C4-2B (cell line): ENCODE data around the gene GSS.

Experiments
- H3K27ac ChIP-seq: fragments of 450-650 bp; 2 replicates; pipeline ENCODE4 v1.5.1; 2017
- CTCF ChIP-seq: fragments of 450-650 bp; conservative IDR thresholded peaks from 2 replicates; pipeline ENCODE4 v1.5.1; 2017; ENCODE audit warnings: mild to moderate bottlenecking
- ZFX ChIP-seq: fragments of 450-650 bp; IDR thresholded peaks from 2 replicates; pipeline ENCODE4 v1.6.1; 2017

GSS gene

GRCh38 chr20:34949120-34949519 lies 6.5 kb downstream of the GSS start:
- TF ChIP-seq CTCF (no peak), ZFX (no peak)
- H3K27ac ChIP-seq = no peak overlapping the region

GRCh38 chr20:34948030-34948429 lies 7.6 kb downstream of the GSS start:
- no peak for TF ChIP-seq CTCF
- no peak for TF ChIP-seq ZFX

DNA sequence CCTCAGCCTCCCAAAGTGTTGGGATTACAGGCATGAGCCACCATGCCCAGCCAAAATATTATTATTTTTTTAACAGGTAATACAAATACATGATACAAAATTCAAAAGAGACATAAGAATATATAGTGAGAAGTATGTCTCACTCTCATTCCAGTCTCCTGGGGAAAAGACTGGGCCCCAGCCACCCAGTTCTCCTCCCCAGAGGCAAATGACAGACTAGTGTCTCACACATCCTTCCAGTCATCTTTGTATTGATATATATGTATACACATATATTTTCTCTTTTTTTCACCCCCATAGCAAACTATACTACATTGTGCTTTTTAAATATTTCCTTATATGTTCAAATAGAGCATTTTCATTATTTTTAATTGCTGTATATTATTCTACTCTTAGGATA lies 8.3 kb downstream of the GSS start:
- TF ChIP-seq CTCF (no peak), ZFX (no peak)
- H3K27ac ChIP-seq = no peak overlapping the region

More at GRCh38 chr20:34948030-34948429, 7.6 kb downstream of the GSS start:
- H3K27ac ChIP-seq = no peak overlapping the region

DNA sequence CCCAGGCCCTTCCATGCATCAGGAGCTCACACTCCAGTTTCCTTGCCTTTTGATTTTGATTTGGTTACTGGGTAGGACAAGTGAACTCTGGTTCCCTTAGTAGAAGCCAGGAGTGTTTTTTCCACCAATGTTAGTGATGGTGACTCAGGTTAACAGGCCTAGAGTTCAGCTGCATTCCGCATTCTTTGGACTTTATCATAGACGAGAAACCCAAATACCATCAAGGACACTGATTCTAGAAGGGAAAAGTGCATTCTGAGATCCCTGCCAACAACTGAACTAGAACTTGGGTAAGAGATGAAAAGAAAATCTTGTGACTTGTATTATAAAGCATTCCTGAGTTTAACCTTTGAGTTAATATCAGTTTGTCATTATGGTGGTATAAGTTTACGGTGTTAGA lies 8.9 kb downstream of the GSS start:
- TF ChIP-seq ZFX = no peak
- TF ChIP-seq CTCF = no peak
- H3K27ac ChIP-seq = peak overlapping the region; percentile 69; the same call in 1 of the 2 replicates

GRCh38 chr20:34945315-34946077 lies 10.1 kb downstream of the GSS start:
- H3K27ac ChIP-seq = peak overlapping the region; percentile 69
- no peak for TF ChIP-seq CTCF
- no peak for TF ChIP-seq ZFX

DNA sequence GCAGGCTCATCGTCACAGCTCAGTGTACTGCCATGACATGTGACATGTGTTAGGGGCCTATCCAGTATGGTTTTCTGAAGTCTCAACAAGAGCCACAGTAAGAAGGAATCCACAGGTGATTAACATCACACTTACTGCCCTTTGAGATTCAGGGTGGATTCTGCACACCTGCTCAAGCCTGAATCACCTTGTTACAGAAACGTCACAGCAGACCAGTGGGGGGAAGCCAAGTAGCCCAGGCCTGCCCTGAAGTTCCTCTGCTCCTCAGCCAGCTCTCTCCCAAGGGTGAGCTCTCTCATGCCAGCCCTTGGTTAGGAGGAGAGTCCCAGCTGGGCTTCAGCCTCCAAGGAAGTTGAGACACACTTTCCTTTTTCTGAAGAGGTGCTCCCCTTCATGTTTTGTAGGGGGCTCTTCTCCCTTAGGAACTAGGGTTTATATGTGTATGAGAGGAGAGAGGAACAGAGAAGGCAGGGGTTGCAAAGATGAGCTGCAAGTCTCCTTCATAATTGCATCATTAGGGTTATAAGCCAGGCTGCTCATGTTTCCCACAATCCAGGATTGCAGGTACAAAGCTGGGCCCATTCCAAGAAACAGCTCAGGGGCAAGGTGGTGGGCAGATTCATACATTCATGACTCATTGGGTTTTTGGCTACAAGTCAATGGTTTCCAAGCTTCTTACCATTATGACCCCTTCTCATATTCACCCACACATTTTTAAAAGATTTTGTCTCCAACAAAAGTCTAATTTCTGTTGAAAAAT lies 11.6 kb downstream of the GSS start:
- no peak for TF ChIP-seq ZFX
- no peak for TF ChIP-seq CTCF
- H3K27ac ChIP-seq = no peak overlapping the region

DNA sequence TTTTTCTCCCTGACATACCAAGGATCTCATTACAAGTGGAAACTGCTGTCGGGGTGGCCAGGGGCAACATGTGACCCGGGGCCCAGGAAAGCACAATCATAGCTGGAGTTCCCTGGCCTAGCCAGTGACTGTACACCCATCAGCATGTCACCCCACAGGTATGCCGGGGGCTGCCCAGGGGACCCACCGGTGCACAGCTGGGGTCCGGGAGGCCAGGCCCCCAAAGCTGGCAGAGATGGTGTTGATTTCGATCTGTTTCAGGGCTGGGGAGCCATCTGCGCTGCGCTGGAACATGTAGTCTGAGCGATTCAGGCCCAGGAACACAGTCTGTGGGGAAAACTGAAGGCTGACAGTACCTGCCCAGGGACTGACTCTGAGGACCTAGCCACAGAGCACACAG lies 13.3 kb downstream of the GSS start:
- H3K27ac ChIP-seq = no peak overlapping the region
- TF ChIP-seq CTCF = no peak
- no peak for TF ChIP-seq ZFX
